ENCODE data around the gene LRRC61. TPM values are rescaled to one million over a fixed set of nuclear protein-coding genes. Genes with fewer than 3 reads are reported as not detected.
"Not testable (repeated sequence)": the region's sequence is repeated elsewhere in the genome, so short reads cannot be mapped to it uniquely, and the experiment has no call there.

The LRRC61 gene
- total RNA-seq, 1 donor from 2014 or later: 4.4 TPM

DNA sequence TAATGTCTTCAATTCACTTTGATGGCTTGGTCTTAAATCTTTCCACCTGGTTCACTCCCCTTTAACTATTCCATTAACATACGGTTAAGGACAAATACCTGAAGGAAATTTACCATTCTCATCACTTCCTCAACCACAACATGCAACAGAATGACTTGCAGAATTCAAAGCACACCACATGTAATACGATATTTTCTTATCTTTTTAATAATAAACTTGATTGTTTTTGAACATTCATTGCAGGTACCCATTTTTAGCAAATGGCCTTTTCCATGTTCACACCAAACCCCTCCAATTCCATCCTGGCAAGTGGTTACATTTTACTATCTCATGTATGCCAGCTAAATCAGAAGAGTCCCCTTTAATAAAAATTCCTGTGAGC, 17.3 kb upstream of the LRRC61 start:
- intact Hi-C loops (cut with DNase I); DNase-seq (ENCODE audit: low spot score): not testable (repeated sequence)

- DNase-seq (ENCODE audit: low spot score); intact Hi-C loops (cut with DNase I): not testable (repeated sequence)
These were observed 16.8 kb upstream of the LRRC61 start for GRCh38 chr7:150306377-150306776.

- DNase-seq (ENCODE audit: low spot score): no peak
- intact Hi-C loops (cut with DNase I): no loop called here
These were observed 16.0 kb upstream of the LRRC61 start for GRCh38 chr7:150307129-150307528.

DNA sequence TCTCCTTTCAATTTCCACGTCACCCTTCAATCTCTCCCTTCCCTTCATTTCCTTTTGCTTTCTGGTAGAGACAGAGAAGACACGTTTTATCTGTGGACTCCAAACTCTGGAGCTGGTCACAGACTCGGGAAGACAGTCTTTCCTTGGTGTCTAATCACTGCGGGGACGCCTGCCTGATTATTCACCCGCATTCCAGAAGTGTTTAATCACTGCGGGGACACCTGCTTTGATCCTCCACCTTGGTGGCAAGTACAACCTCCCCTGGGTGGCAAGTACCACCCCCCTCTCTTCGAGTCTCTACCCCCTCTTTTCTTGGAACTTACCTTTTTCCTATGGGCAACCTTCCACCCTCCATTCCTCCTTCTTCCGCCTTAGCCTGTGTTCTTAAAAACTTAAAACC, 15.3 kb upstream of the LRRC61 start:
- no peak for DNase-seq (ENCODE audit: low spot score)
- intact Hi-C loops (cut with DNase I): no loop called here

- intact Hi-C loops (cut with DNase I): no loop called here
- DNase-seq (ENCODE audit: low spot score): no peak
These were observed 14.6 kb upstream of the LRRC61 start for GRCh38 chr7:150308575-150308974.

DNA sequence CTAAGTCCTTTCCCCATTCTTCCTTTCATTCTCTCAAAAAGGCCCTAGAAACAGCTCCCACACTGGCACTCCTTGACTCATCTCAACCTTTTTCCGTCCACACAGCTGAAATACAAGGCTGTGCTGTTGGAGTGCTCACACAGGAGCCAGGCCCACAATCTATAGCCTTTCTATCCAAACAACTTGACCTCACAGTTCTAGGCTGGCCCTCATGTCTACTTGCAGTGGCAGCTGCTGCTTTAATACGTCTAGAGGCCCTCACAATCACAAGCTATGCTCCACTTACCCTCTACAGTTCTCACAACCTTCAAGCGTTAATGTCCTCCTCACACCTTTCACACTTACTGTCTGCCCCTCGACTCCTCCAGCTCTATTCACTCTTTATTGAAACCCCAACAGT, 12.0 kb upstream of the LRRC61 start:
- DNase-seq (ENCODE audit: low spot score): no peak
- intact Hi-C loops (cut with DNase I): no loop called here

DNA sequence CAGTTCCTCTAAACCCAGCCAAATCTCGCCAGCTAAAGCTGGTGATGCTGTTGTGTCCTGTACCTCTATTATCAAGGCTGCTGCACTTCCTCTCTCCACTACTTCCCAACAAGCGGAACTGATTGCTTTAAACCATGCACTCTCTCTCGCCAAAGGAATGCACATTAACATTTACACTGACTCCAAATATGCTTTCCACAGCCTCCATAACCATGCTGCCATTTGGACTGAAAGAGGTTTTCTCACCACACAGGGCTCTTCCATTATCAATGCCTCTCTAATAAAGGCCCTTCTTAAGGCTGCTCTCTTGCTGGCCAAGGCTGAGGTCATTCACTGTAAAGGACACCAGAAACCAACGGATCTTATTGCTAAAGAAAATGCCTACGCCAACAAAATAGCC, 11.4 kb upstream of the LRRC61 start:
- no peak for DNase-seq (ENCODE audit: low spot score)
- intact Hi-C loops (cut with DNase I): no loop called here

DNA sequence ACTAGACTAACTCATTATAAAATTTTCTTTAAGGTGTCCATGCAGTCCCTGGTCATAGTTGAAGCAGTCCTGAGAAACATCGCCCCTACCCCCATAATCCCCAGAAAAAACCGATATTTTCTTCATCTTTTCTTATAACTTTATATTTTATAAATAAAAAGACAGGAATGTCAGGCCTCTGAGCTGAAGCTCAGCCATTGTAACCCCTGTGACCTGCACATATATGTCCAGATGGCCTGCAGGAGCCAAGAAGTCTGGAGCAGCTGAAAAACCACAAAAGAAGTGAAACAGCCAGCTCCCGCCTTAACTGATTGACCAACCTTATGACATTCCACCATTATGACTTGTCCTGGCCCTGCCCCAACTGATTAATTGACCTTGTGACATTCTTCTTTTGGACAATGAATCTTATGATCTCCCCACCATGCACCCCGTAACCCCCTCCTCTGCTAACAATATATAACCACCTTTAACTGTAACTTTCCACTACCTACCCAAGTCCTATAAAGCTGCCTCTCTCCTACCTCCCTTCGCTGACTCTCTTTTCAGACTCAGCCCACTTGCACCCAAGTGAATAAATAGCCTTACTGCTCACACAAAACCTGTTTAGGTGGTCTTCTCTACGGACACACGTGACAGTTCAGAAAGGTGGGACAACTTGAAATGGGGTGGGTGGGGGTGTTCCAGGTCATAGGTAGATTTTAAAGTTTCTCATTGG, 10.3 kb upstream of the LRRC61 start:
- intact Hi-C loops (cut with DNase I); DNase-seq (ENCODE audit: low spot score): not testable (repeated sequence)

GRCh38 chr7:150313367-150313809, 9.8 kb upstream of the LRRC61 start:
- no peak for DNase-seq (ENCODE audit: low spot score)
- intact Hi-C loops (cut with DNase I): no loop called here

DNA sequence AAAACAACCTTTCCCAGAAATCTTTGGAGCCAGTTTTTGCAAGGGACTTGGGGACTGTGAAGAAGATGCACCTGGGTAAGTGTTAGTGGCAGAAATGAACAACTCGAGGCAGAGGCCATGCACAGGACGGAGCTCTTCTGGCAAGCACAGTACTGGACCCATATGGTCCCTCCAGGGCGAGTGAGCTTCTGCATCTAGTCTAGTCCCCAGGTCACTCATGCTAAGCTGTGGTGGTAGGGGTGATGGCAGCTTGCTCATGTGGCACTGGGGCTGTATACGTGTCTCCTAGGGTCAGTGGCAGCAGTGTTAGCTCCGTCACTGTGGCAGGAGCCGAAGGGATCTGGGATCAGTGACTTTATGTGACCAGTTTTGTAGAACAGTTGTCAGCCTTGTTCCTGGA, 9.3 kb upstream of the LRRC61 start:
- no peak for DNase-seq (ENCODE audit: low spot score)
- intact Hi-C loops (cut with DNase I): no loop called here

DNA sequence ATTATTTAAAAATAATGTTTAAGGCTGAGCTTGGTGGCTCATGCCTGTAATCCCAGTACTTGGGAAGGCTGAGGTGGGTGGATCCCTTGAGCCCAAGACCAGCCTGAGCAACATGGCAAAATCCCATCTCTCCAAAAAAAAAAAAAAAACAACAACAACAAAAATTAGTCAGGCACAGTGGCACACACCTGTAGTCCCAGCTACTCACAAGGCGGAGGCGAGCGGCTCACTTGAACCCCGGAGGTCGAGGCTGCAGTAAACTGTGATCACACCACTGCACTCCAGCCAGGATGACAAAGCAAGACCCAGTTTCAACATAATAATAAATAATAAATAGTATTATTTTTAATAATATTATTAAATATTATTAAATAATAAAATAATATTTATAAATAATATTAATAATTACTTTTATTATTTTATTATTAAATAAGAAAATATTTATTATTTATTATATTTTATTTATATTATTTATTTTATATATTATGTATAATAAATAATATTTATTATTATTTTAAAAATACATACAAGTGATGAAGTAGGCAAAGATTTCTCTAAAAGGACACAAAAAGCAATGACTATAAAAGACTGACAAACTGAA, 8.4 kb upstream of the LRRC61 start:
- intact Hi-C loops (cut with DNase I): no loop called here
- DNase-seq (ENCODE audit: low spot score): no peak

DNA sequence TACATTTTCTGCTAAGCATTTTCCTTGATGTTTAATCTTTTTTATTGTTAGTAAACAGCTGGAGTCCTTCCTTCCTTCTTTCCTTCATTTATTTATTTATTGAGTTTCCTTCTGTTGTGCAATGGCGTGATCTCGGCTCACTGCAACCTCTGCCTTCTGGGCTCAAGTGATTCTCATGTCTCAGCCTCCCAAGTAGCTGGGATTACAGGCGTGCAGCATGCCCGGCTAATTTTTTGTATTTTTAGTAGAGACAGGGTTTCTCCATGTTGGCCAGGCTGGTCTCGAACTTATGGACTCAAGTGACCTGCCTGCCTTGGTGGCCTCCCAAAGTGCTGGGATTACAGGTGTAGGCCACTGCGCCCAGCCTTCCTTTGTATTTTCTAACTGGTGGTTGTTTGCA, 6.2 kb upstream of the LRRC61 start:
- intact Hi-C loops (cut with DNase I); DNase-seq (ENCODE audit: low spot score): not testable (repeated sequence)

DNA sequence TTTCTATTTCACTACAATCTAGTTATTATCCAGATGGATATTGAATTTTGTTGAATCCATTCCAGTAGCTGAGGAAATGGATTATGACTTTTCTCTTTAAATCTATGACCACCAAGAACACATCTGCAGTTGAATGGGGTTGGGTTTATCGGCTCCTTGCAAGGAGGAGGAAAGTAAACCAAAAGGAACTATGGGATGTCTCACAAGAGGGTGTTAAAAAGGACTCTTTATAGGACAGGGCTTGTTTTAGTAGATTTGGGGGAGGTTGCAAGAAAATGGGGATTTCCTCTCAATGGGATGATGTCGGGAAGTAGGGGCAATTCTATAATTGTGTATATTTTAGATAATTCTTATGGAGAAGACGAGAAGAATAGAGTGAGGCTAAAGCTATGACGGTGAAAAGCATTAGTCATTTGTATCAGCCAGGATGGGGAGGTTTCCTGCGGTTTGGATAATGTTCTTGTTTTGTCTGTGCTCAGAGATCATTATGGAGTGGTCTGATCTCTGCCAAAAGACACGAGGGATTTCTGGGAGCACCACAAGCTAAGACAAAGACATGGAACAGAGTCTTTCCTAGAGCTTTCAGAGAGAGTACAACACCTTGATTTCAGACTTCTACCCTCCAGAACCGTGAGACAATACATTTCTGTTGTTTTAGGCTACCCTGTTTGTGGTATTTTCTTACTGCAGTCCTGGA, 5.3 kb upstream of the LRRC61 start:
- no peak for DNase-seq (ENCODE audit: low spot score)
- intact Hi-C loops (cut with DNase I): no loop called here

GRCh38 chr7:150321788-150322113, 1.4 kb upstream of the LRRC61 start:
- intact Hi-C loops (cut with DNase I): no loop called here
- DNase-seq (ENCODE audit: low spot score): peak; percentile 12

DNA sequence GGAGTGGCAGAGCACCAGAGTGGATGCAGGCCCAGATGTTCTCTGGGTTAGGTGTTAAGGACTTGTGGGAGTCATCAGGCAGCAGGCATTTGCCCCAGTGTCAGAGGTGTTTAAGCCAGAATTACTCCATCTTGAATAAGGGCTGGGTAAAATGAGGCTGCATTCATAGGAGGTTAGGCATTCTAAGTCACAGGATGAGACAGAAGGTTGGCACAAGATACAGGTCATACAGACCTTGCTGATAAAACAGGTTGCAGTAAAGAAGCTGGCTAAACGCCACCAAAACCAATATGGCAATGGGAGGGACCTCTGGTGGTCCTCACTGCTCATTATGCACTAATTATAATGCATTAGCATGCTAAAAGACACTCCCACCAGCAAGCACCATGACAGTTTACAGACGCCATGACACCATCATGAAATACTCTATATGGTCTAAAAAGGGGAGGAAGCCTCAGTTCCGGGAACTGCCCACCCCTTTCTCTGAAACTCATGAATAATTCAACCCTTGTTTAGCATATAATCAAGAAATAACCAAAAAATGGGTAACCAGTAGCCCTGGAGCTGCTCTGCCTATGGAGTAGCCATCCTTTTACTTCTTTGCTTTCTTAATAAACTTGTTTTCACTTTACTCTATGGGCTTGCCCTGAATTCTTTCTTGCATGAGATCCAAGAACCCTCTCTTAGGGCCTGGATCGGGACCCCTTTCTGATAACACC, 882 bp upstream of the LRRC61 start:
- DNase-seq (ENCODE audit: low spot score): no peak
- intact Hi-C loops (cut with DNase I): no loop called here

DNA sequence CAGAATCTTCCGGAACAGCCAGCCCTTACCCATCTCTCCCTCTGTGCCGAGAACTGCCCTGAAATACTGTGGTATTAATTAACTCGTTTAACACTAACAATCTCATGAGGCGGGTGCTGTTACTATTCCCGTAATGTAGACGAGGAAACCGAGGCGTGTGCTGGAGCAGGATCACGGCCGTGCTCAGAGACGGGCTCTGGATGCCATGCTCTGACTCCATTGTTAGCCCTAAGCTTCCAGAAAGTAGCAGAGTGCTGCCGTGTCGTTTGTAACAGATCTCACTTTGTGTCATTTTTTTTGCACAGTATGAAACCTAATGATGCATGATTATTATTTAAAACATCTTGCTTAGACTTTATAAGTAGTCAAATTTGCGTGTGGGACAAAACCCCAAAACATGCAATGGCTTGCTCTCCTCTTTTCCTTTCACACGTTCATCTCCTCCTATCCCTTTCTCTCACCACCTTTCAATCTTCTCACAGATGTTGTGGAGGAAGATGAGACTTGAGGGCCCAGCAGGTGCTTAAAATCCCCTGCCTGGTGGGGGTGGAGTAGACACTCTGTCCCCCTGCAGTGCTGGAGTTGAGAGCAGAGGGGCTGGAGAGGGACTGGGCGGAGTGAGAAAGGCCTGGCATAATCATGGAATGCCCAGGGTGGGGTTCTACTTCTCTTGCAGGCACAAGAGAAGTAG, 672 bp downstream of the LRRC61 start:
- intact Hi-C loops (cut with DNase I): no loop called here
- no peak for DNase-seq (ENCODE audit: low spot score)

DNA sequence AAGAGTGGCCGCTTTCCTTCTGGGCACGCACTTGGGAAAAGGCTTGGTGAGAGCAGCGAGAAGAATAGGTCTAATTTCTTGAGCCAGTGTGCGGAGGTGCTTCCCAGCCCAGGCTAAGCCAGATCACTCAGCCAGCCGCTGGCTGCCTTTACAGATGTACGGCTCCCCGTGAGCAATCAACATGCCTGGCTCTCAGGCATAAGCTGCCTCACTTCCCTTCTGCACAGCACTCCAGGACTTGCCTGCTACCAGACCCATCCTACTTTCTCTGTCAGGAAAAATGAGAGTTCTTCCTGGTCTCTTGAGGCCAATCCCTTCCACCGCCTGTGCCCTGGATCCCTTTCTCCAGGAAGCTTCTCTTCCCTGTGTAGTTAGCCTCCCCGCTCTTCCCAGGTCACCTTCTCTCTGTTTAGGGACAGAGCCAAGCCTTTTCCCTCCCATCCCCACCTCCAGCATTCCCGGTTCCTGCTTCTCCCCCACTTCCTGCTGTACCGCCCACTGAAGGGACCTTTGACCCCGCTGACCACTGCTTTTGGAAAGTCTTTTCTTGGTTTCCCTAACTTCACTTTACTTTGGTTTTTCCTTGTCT, 1.3 kb downstream of the LRRC61 start:
- no peak for DNase-seq (ENCODE audit: low spot score)
- intact Hi-C loops (cut with DNase I): no loop called here

GRCh38 chr7:150325110-150325611, 2.0 kb downstream of the LRRC61 start:
- intact Hi-C loops (cut with DNase I): no loop called here
- no peak for DNase-seq (ENCODE audit: low spot score)

- no peak for DNase-seq (ENCODE audit: low spot score)
These were observed 2.7 kb downstream of the LRRC61 start for GRCh38 chr7:150325901-150326300.

More at GRCh38 chr7:150325901-150326300, 2.7 kb downstream of the LRRC61 start:
- intact Hi-C loops (cut with DNase I): no loop called here

All from cardiac septum (tissue), 1 donor.